ENCODE data around the gene ATP2B2. TPM values are rescaled to one million over a fixed set of nuclear protein-coding genes. Genes with fewer than 3 reads are reported as not detected.

Gene ATP2B2
- polyA plus RNA-seq, 2 of the 4 experiments (the other 2 are of a cell fraction), result 0.03 to 0.04 TPM

- POLR2A ChIA-PET, result interaction anchor here (1.0 kb wide), 1 partner anchor 9 kb away, joined by 3 read pairs; no protein-coding TSS in a partner anchor
- ATAC-seq (peak; percentile 60 to 61), FAIRE-seq (no peak), DNase-seq (ENCODE audit: low read depth in 1 of 2, low spot score in 1 of 2) (peak in 1 of 2 experiments; percentile 44)
- no peaks in the 10 kb centered on the region for H3K9me3 ChIP-seq
- CTCF ChIA-PET, result interaction anchor here (2.0 to 7.0 kb wide), 2 partner anchors 9 to 13 kb away, joined by 10 to 42 read pairs; no protein-coding TSS in a partner anchor
- TF ChIP-seq BHLHE40 (IDR thresholded peaks at IDR 0.05; ENCODE audit: low read depth, low read length) (no peak), USF2 (IDR thresholded peaks at IDR 0.05) (no peak), CBX8 (IDR thresholded peaks at IDR 0.05) (no peak), POLR2A (IDR thresholded peaks at IDR 0.05; ENCODE audit: low read length) (no peak), CHD4 (IDR thresholded peaks at IDR 0.05; ENCODE audit: borderline replicate concordance) (no peak), E2F6 (IDR thresholded peaks at IDR 0.05; ENCODE audit: borderline replicate concordance, low read depth) (no peak), HDAC2 (IDR thresholded peaks at IDR 0.05) (no peak)
- H3K4me3 ChIP-seq, result no peak overlapping the region
- H3K4me1 ChIP-seq, result peaks cover 22% of the 10 kb centered on the region
- no peak overlapping the region for H3K4me2 ChIP-seq
- 48% methylated on average over 5 of the region's 7 CpGs for WGBS (ENCODE audit: missing lambda C conversion rate)
- H3K27ac ChIP-seq, result peak overlapping the region; percentile 30 to 32; a peak in 3 of 6 replicates
These were observed 147.6 kb downstream of the ATP2B2 start for GRCh38 chr3:10357592-10358308.

GRCh38 chr3:10357095-10357494 is 148.3 kb downstream of the ATP2B2 start:
- DNase-seq (ENCODE audit: low read depth in 1 of 2, low spot score in 1 of 2), result no peak
- no peak for ATAC-seq
- Histone ChIP-seq H3K4me1 (peaks cover 28% of the 10 kb centered on the region), H3K27ac (peak overlapping the region; percentile 30 to 32; a peak in 3 of 6 replicates), H3K4me3 (no peak overlapping the region), H3K4me2 (no peak overlapping the region), H3K9me3 (no peaks in the 10 kb centered on the region)
- TF ChIP-seq CBX2 (IDR thresholded peaks at IDR 0.05; ENCODE audit: borderline replicate concordance, low read depth), result no peak
- no peak for TF ChIP-seq JUNB (IDR thresholded peaks at IDR 0.05)
- TF ChIP-seq MAX (IDR thresholded peaks at IDR 0.05), result no peak
- no peak for TF ChIP-seq ESRRA (IDR thresholded peaks at IDR 0.05; ENCODE audit: borderline replicate concordance, low read length)
- no peak for TF ChIP-seq JUN (IDR thresholded peaks at IDR 0.05)
- TF ChIP-seq HEYL (CRISPR knock-in tag; IDR thresholded peaks at IDR 0.05), result no peak
- no peak for TF ChIP-seq POLR2AphosphoS2 (conservative IDR thresholded peaks at IDR 0.05; ENCODE audit: low read length)
- no peak for TF ChIP-seq FOXS1 (CRISPR knock-in tag; IDR thresholded peaks at IDR 0.05)
- TF ChIP-seq GATA3 (IDR thresholded peaks at IDR 0.05; ENCODE audit: borderline replicate concordance), result no peak
- TF ChIP-seq EP300 (IDR thresholded peaks at IDR 0.05), result no peak
- TF ChIP-seq EHMT2 (IDR thresholded peaks at IDR 0.05; ENCODE audit: low read depth), result no peak
- no peak for TF ChIP-seq CHD4 (IDR thresholded peaks at IDR 0.05; ENCODE audit: borderline replicate concordance)
- TF ChIP-seq HDAC2 (IDR thresholded peaks at IDR 0.05), result no peak
- no peak for TF ChIP-seq CEBPB (IDR thresholded peaks at IDR 0.05)
- no peak for TF ChIP-seq KDM1A (IDR thresholded peaks at IDR 0.05; ENCODE audit: low read depth)
- TF ChIP-seq E2F6 (IDR thresholded peaks at IDR 0.05; ENCODE audit: borderline replicate concordance, low read depth), result no peak
- no peak for TF ChIP-seq ZSCAN20 (CRISPR knock-in tag; IDR thresholded peaks at IDR 0.05)
- no peak for TF ChIP-seq FOSL2 (IDR thresholded peaks at IDR 0.05)
- TF ChIP-seq FOSL2 (CRISPR knock-in tag; IDR thresholded peaks at IDR 0.05), result no peak
- no peak for TF ChIP-seq HMGXB4 (CRISPR knock-in tag; IDR thresholded peaks at IDR 0.05; ENCODE audit: borderline replicate concordance)
- POLR2A ChIA-PET, result interaction anchor here (1.0 kb wide), 1 partner anchor 10 kb away, joined by 3 read pairs; no protein-coding TSS in a partner anchor
- FAIRE-seq, result no peak
- CTCF ChIA-PET, result interaction anchor here (2.0 to 7.0 kb wide), 2 partner anchors 10 to 13 kb away, joined by 10 to 42 read pairs; no protein-coding TSS in a partner anchor
- 78% methylated on average over 6 of the region's 6 CpGs for WGBS (ENCODE audit: missing lambda C conversion rate)
